HepG2 (cell line): ENCODE measurements around the gene ADAT3. TPM values are rescaled to one million over a fixed set of nuclear protein-coding genes. Genes with fewer than 3 reads are reported as not detected.

Experiments
- CHCHD3 ChIP-seq: sonication (generic); formaldehyde crosslinking; IDR thresholded peaks from 2 replicates; pipeline ENCODE4 v1.8.0; 2022; ENCODE audit warnings: mild to moderate bottlenecking, missing genetic modification reagents, moderate library complexity
- HNF4G ChIP-seq, 2 experiments: sonication (generic) in 1 of 2; formaldehyde crosslinking in 1 of 2; IDR thresholded peaks; 2 replicates each; pipeline versions ENCODE4 v1.4.0 to v1.6.1; 2011 to 2020; ENCODE audit warnings: borderline replicate concordance in 2 of 2, low read depth in 2 of 2, mild to moderate bottlenecking in 2 of 2, low read length in 1 of 2, missing genetic modification reagents in 1 of 2, moderate library complexity in 1 of 2
- MAFG ChIP-seq: sonication (generic); formaldehyde crosslinking; IDR thresholded peaks from 2 replicates; pipeline ENCODE4 v1.5.1; 2020; ENCODE audit warnings: mild to moderate bottlenecking, missing genetic modification reagents
- MAZ ChIP-seq, 2 experiments: sonication (generic) in 1 of 2; formaldehyde crosslinking in 1 of 2; IDR thresholded peaks; 2 replicates each; pipeline versions ENCODE4 v1.5.0 to v1.6.1; 2012 to 2020; ENCODE audit warnings: low read depth in 2 of 2, mild to moderate bottlenecking in 2 of 2, borderline replicate concordance in 1 of 2, improper control_type of control experiment in 1 of 2, low read length in 1 of 2, missing genetic modification reagents in 1 of 2, moderate library complexity in 1 of 2
- NFE2L1 ChIP-seq: sonication (generic); formaldehyde crosslinking; IDR thresholded peaks from 2 replicates; pipeline ENCODE4 v1.4.0; 2020; ENCODE audit warnings: missing genetic modification reagents, mild to moderate bottlenecking, borderline replicate concordance
- SP2 ChIP-seq: sonication (generic); formaldehyde crosslinking; IDR thresholded peaks from 2 replicates; pipeline ENCODE4 v1.5.1; 2020; ENCODE audit warnings: mild to moderate bottlenecking, missing genetic modification reagents
- TBL1XR1 ChIP-seq: fragments of 150-350 bp; IDR thresholded peaks from 2 replicates; pipeline ENCODE4 v1.6.1; 2014; ENCODE audit warnings: borderline replicate concordance, low read length; ENCODE audit not compliant: partially characterized antibody
- THYN1 ChIP-seq: sonication (generic); formaldehyde crosslinking; IDR thresholded peaks from 2 replicates; pipeline ENCODE4 v1.8.1; 2023; ENCODE audit warnings: low read depth, mild to moderate bottlenecking, moderate library complexity, missing genetic modification reagents, borderline replicate concordance
- ZFP37 ChIP-seq: sonication (generic); formaldehyde crosslinking; IDR thresholded peaks from 2 replicates; pipeline ENCODE4 v1.4.0; 2020; ENCODE audit warnings: missing genetic modification reagents, borderline replicate concordance
- ZNF12 ChIP-seq: sonication (generic); formaldehyde crosslinking; IDR thresholded peaks from 2 replicates; pipeline ENCODE4 v1.5.0; 2020; ENCODE audit warnings: missing genetic modification reagents
- ZNF232 ChIP-seq: sonication (generic); formaldehyde crosslinking; IDR thresholded peaks from 2 replicates; pipeline ENCODE4 v1.4.0; 2020; ENCODE audit warnings: missing genetic modification reagents, borderline replicate concordance
- ZNF33A ChIP-seq: sonication (generic); formaldehyde crosslinking; IDR thresholded peaks from 2 replicates; pipeline ENCODE4 v1.5.1; 2020; ENCODE audit warnings: missing genetic modification reagents, mild to moderate bottlenecking, moderate library complexity, borderline replicate concordance
- ZNF749 ChIP-seq: sonication (generic); formaldehyde crosslinking; IDR thresholded peaks from 2 replicates; pipeline ENCODE4 v1.8.0; 2022; ENCODE audit warnings: mild to moderate bottlenecking, missing genetic modification reagents, moderate library complexity, borderline replicate concordance
- ZNF776 ChIP-seq: sonication (generic); formaldehyde crosslinking; IDR thresholded peaks from 2 replicates; pipeline ENCODE4 v1.4.0; 2020; ENCODE audit warnings: mild to moderate bottlenecking, missing genetic modification reagents
- polyA plus RNA-seq, 8 experiments: library from polyadenylated mRNA; depleted of rRNA in 3 of 8; stranded (reverse) in 7 of 8; unstranded in 1 of 8; fragments of >200 nt; fragmentation: Illumina TruSeq in 4 of 8; extraction: Trizol in 4 of 8; gene quantifications; 2 replicates each; pipeline versions ENCODE4 v1.2.1 to v1.2.3, GENCODE V29; 2011 to 2016; ENCODE audit warnings: low read depth in 4 of 8, missing spikeins in 1 of 8, mixed read lengths in 1 of 8; ENCODE audit not compliant: insufficient read depth in 1 of 8
- total RNA-seq, 5 experiments: library from RNA; depleted of rRNA; stranded (reverse); fragments of >200 nt; fragmentation: Illumina TruSeq; extraction: Trizol; gene quantifications; 2 replicates each; pipeline ENCODE4 v1.2.3, GENCODE V29; 2016; ENCODE audit warnings: low read depth in 1 of 5
- TF ChIP-seq, protein P1 (sequence below): sonication (generic); formaldehyde crosslinking; IDR thresholded peaks from 2 replicates; pipeline ENCODE4 v1.4.0; 2020; ENCODE audit warnings: missing genetic modification reagents, borderline replicate concordance
- TF ChIP-seq, protein P2 (sequence below): sonication (generic); formaldehyde crosslinking; IDR thresholded peaks from 2 replicates; pipeline ENCODE4 v1.4.0; 2020; ENCODE audit warnings: missing genetic modification reagents, borderline replicate concordance
- TF ChIP-seq, protein P3 (sequence below): fragments of 450-650 bp; IDR thresholded peaks from 2 replicates; pipeline ENCODE4 v1.6.1; 2017

ADAT3 gene
- total and polyA plus RNA-seq, 2 of the 13 experiments (the other 11 are each of a cell fraction or from before 2014, with no cell fraction given): 0.95 to 3.5 TPM

DNA sequence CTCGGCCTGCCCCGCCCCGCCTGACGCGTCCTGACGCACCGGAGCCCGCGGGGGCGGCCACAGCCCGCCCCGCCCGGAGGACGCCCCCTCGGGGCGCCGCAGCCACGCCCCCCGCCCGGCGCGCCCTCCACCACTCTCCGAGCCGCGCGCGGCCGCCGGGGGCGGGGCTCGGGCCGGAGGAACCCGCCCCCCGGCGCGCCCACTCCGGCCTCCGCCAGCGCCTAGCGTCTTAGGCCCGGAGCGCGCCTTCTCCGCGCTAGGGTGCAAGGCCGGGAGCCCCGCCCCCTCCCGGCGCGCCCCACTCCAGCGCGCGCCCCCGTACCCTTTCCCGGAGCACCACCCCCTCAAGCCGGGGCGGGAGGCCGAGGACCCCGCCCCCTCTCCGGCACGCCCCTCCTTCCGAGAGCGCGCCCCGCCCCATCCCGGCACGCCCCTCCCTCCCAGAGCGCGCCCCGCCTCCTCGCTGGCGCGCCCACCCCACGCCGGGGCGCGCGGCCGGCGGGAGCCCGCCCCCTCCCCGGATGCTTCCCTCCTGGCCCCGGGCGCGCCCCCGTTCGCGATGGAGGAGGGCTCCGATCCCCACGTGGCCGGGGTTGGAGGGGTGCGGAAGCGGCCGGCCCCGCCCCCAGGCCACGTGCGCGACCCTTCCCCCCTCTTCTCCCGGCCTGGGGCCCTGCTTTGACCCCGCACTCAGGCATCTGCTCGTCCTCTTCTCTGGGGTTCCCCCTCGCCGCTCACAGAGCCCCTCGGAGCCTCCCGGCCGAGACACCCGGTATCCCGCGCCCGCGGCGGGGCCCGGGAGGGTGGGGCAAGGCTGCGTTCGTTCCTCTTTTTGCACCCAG lies 41.3 kb upstream of the ADAT3 start (continued):
- TF ChIP-seq, protein P1, sequence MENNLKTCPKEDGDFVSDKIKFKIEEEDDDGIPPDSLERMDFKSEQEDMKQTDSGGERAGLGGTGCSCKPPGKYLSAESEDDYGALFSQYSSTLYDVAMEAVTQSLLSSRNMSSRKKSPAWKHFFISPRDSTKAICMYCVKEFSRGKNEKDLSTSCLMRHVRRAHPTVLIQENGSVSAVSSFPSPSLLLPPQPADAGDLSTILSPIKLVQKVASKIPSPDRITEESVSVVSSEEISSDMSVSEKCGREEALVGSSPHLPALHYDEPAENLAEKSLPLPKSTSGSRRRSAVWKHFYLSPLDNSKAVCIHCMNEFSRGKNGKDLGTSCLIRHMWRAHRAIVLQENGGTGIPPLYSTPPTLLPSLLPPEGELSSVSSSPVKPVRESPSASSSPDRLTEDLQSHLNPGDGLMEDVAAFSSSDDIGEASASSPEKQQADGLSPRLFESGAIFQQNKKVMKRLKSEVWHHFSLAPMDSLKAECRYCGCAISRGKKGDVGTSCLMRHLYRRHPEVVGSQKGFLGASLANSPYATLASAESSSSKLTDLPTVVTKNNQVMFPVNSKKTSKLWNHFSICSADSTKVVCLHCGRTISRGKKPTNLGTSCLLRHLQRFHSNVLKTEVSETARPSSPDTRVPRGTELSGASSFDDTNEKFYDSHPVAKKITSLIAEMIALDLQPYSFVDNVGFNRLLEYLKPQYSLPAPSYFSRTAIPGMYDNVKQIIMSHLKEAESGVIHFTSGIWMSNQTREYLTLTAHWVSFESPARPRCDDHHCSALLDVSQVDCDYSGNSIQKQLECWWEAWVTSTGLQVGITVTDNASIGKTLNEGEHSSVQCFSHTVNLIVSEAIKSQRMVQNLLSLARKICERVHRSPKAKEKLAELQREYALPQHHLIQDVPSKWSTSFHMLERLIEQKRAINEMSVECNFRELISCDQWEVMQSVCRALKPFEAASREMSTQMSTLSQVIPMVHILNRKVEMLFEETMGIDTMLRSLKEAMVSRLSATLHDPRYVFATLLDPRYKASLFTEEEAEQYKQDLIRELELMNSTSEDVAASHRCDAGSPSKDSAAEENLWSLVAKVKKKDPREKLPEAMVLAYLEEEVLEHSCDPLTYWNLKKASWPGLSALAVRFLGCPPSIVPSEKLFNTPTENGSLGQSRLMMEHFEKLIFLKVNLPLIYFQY (CRISPR knock-in tag): no peak
- TF ChIP-seq HNF4G (IDR thresholded peaks at IDR 0.05; ENCODE audit: borderline replicate concordance, low read depth, low read length) (peak; percentile 36; the same call in 1 of the 2 replicates), HNF4G (CRISPR knock-in tag; IDR thresholded peaks at IDR 0.05; ENCODE audit: borderline replicate concordance, low read depth) (no peak), ZNF33A (CRISPR knock-in tag) (no peak), ZNF776 (CRISPR knock-in tag) (peak; percentile 73; the same call in 1 of the 2 replicates), TBL1XR1 (no peak), ZNF232 (no peak), CHCHD3 (CRISPR knock-in tag) (no peak), ZFP37 (CRISPR knock-in tag) (no peak), ZNF12 (CRISPR knock-in tag) (no peak), MAZ (IDR thresholded peaks at IDR 0.05; ENCODE audit: borderline replicate concordance, low read depth, low read length) (peak; percentile 88), MAZ (CRISPR knock-in tag; IDR thresholded peaks at IDR 0.05; ENCODE audit: low read depth) (no peak; the same call in none of the 2 replicates), SP2 (CRISPR knock-in tag) (no peak), THYN1 (CRISPR knock-in tag) (no peak), MAFG (CRISPR knock-in tag) (no peak), NFE2L1 (no peak), ZNF749 (no peak)
- TF ChIP-seq, protein P2, sequence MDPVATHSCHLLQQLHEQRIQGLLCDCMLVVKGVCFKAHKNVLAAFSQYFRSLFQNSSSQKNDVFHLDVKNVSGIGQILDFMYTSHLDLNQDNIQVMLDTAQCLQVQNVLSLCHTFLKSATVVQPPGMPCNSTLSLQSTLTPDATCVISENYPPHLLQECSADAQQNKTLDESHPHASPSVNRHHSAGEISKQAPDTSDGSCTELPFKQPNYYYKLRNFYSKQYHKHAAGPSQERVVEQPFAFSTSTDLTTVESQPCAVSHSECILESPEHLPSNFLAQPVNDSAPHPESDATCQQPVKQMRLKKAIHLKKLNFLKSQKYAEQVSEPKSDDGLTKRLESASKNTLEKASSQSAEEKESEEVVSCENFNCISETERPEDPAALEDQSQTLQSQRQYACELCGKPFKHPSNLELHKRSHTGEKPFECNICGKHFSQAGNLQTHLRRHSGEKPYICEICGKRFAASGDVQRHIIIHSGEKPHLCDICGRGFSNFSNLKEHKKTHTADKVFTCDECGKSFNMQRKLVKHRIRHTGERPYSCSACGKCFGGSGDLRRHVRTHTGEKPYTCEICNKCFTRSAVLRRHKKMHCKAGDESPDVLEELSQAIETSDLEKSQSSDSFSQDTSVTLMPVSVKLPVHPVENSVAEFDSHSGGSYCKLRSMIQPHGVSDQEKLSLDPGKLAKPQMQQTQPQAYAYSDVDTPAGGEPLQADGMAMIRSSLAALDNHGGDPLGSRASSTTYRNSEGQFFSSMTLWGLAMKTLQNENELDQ (CRISPR knock-in tag): no peak
- TF ChIP-seq, protein P3, sequence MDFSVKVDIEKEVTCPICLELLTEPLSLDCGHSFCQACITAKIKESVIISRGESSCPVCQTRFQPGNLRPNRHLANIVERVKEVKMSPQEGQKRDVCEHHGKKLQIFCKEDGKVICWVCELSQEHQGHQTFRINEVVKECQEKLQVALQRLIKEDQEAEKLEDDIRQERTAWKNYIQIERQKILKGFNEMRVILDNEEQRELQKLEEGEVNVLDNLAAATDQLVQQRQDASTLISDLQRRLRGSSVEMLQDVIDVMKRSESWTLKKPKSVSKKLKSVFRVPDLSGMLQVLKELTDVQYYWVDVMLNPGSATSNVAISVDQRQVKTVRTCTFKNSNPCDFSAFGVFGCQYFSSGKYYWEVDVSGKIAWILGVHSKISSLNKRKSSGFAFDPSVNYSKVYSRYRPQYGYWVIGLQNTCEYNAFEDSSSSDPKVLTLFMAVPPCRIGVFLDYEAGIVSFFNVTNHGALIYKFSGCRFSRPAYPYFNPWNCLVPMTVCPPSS: no peak
